Stimulated activated CD4-positive, alpha-beta T cell treated with anti-CD3 and anti-CD28 coated beads, Interleukin-1b, Interleukin-23, amount 100 ng/mL, for 1 hour (primary cell): Measurements from ENCODE around the gene RCCD1.

Experiments
- DNase-seq, 2 donors: peaks; one replicate each; pipeline ENCODE4 v3.0.0-alpha.2; 2020; ENCODE audit warnings: low read depth in 2 of 2

RCCD1 gene

DNA sequence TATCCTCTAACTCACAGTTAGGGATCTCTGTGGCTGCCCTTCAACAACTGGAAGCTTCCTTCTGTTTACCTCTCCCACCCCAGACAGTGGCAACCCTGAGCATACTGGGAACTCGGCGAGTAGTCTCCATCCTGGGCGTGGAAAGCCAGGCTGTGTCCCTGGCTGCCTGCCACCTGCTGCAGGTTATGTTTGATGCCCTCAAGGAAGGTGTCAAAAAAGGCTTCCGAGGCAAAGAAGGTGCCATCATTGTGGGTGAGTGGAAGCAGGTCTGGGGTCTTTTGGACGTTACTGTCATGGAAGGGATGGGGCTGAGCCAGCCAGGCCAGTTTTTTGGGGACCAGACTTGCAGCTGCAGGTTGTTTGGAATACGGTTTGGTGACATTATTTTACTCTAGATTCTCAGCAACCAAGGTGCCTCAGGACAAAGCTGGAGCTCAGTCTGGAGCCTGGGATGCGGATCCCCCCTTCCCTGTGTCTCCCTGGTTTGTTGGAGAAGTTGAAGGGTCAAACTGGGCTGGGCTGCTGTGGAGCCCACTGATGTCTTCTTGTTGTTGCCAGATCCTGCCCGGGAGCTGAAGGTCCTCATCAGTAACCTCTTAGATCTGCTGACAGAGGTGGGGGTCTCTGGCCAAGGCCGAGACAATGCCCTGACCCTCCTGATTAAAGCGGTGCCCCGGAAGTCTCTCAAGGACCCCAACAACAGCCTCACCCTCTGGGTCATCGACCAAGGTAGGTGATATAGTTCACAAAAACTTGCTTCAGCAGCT lies 12.1 kb upstream of the RCCD1 start:
- no peak for DNase-seq

DNA sequence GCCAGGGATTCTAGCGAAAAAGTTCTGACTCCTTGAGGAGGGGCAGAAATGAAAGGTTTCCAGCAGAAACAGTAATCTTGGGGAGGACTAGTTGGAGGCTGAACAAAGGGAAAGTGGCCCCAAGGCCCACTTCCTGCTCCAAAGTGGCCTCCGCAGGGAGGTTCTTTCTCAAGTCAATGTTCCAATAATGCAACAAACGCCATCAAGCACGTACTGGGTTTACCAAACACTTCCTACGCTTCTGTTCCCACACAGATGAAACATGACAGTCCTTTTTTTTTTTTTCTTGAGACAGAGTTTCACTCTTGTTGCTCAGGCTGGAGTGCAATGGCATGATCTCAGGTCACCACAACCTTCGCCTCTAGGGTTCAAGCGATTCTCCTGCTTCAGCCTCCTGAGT lies 9.6 kb upstream of the RCCD1 start:
- no peak for DNase-seq

GRCh38 chr15:90946538-90946937 lies 8.1 kb upstream of the RCCD1 start:
- DNase-seq = no peak

DNA sequence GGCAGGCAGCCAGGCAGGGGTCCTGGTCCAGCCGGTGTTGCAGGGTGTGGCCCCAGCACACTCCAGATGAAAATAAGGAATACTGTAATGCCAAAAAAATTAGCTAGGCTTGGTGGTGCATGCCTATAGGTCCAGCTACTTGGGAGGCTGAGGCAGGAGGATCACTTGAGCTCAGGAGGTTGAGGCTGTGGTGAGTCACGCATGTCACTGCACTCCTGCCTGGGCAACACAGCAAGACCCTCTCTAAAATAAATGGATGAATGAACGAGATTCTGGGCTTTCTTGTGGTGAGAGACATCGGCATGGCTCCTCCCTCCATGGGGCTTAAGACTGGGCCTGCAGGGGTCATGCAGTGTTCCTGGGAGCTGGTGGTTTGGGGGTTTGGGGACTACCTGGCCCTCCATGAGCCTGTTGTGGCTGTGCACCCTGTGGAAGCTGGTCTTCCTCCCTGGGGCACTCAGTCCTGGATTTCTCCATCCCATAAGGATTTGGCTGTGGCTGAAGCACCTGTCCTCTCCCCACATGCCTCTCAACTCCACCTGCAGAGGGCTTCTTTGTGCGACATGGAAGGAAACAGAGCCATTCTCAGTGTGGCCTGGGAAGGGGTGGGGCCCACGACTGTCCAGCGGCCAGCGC lies 7.6 kb upstream of the RCCD1 start:
- DNase-seq = no peak

GRCh38 chr15:90947577-90948357 lies 6.9 kb upstream of the RCCD1 start:
- no peak for DNase-seq

- DNase-seq = no peak
Measured at GRCh38 chr15:90948506-90948905, 6.2 kb upstream of the RCCD1 start.

GRCh38 chr15:90949979-90950675 lies 4.6 kb upstream of the RCCD1 start:
- no peak for DNase-seq

GRCh38 chr15:90950676-90951075 lies 4.0 kb upstream of the RCCD1 start:
- no peak for DNase-seq

DNA sequence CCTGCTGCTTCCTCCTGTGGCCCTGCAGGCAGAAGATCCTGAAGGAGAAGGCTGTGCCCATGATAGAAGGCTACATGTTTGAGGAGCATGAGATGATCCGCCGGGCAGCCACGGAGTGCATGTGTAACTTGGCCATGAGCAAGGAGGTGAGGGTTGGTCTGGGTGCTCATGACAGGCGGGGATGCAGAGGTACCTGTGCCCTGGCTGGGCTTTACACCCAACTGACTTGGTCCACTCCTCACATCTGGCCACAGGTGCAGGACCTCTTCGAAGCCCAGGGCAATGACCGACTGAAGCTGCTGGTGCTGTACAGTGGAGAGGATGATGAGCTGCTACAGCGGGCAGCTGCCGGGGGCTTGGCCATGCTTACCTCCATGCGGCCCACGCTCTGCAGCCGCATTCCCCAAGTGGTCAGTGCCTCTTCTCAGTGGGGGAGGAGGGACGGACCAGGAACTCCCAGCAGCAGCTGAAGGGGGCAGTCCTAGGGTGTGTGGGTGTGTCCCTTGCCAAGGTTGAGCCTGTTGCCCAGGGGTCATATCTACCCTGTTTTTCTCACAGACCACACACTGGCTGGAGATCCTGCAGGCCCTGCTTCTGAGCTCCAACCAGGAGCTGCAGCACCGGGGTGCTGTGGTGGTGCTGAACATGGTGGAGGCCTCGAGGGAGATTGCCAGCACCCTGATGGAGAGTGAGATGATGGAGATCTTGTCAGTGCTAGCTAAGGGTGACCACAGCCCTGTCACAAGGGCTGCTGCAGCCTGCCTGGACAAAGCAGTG lies 1.6 kb upstream of the RCCD1 start:
- no peak for DNase-seq

GRCh38 chr15:90953947-90954711 lies 555 bp upstream of the RCCD1 start:
- no peak for DNase-seq

GRCh38 chr15:90955624-90956273 lies 1.1 kb downstream of the RCCD1 start:
- no peak for DNase-seq

GRCh38 chr15:90956274-90957030 lies 1.8 kb downstream of the RCCD1 start:
- peak; percentile 22 to 41 for DNase-seq

- no peak for DNase-seq
Measured at GRCh38 chr15:90957031-90957790, 2.5 kb downstream of the RCCD1 start.

DNA sequence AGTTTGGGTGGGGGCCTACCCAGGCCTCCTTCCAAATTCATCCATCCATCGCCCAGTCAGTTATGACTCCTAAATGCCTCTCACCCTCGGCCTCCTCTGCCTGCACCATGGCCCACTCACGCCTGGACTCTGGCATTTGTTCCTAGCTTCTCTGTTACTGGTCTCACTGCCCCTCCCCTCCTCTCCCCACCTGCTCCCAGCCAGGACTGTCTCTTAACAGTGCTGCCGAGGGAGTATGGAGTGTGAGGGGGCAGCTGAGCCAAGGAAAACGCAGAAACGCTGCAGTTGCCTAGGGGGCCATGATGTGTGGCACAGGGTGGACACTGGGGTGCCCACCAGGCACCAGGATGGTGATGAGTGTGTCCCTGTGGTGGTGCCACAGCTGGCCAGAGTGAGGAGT lies 3.1 kb downstream of the RCCD1 start:
- no peak for DNase-seq

DNA sequence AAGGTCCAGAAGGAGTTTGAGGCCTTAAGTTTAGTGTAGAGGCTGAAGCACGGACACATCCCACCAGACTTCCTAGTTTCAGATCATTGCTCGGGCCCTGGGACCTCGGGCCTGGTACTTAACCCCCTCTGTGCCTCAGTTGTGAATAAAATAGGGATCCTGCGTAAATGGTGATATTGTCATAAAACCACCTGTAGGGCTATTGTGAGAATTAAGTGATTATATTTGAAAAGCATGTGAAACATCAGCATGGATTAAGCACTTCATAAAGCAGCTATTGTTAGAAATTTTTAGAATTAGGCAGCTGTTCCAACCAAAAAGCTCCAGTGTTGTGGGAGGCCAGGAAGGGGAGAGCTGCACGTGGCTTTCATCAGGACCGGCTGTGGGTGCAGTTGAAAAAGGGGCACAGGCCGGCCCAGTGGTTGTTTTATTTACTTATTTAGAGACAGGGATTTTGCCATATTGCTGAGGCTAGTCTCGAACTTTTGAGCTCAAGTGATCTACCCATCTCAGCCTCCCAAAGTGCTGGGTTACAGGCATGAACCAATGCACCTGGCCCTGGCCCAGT lies 4.4 kb downstream of the RCCD1 start:
- DNase-seq = no peak

- DNase-seq = no peak
Measured at GRCh38 chr15:90959894-90960293, 5.2 kb downstream of the RCCD1 start.

- DNase-seq = no peak
Measured at GRCh38 chr15:90960298-90961091, 5.8 kb downstream of the RCCD1 start.
